DOHH2 (cell line): ENCODE results near the gene SLC35B2.

Experiments used
- CTCF ChIP-seq: fragments of 200-600 bp; sonication (generic); IDR thresholded peaks from one replicate; pipeline ENCODE4 v1.5.1; 2014; ENCODE audit warnings: antibody characterized with exemption, mild to moderate bottlenecking, low read depth, low read length; ENCODE audit not compliant: poor library complexity, severe bottlenecking
- EZH2phosphoT487 ChIP-seq: fragments of 200-600 bp; sonication (generic); IDR thresholded peaks from 2 replicates; pipeline ENCODE4 v1.6.1; 2017; ENCODE audit warnings: borderline replicate concordance, mild to moderate bottlenecking, antibody characterized with exemption, low read length, moderate library complexity, mixed read lengths

DNA sequence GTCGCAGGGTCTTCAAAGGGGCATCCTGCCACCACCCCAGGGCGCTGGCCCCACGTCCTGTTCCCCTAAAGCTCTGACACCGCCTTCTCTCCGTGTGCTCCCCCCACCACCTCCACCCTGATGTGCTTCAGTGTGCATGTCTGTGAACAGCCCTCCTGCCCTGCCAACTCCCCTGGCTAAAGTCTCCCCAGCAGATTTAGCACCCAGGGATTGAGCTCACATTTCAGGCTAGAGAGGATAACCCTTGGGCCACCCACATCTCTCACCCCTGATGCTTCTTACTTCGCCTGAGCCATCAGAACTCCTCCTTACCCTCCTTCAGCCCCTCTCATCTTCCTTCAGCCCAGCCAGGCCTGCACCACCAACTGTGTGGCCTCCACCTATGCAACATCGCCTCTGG is 20.4 kb upstream of the SLC35B2 start:
- no peak for TF ChIP-seq CTCF
- no peak for TF ChIP-seq EZH2phosphoT487
